Kidney (tissue), 14 donors: ENCODE measurements around the gene LRP2BP. TPM values are rescaled to one million over a fixed set of nuclear protein-coding genes. Genes with fewer than 3 reads are reported as not detected.
A peak's percentile ranks its signal among the peaks of the same experiment; 100 is the strongest.

Experiments
- DNase-seq, 5 donors: peaks; one replicate each; pipeline ENCODE4 v3.0.0-alpha.2; 2013 to 2020
- FAIRE-seq: peaks from 2 replicates; lab custom pipeline; 2012; peaks lifted over from hg19 to GRCh38; lab: Jason Lieb, UNC
- H3K27ac ChIP-seq, 2 donors: one replicate each; pipeline ENCODE4 v1.7.0; 2013; ENCODE audit warnings: low read depth in 2 of 2, low read length in 2 of 2, inconsistent platforms in 1 of 2
- H3K27me3 ChIP-seq: one replicate; pipeline ENCODE4 v1.7.1; 2013; ENCODE audit warnings: low read length, inconsistent platforms; ENCODE audit not compliant: control insufficient read depth, insufficient read depth
- H3K36me3 ChIP-seq, 3 donors: one replicate each; pipeline versions ENCODE4 v1.7.0 to v1.7.1; 2013; ENCODE audit warnings: low read length in 3 of 3, control low read depth in 1 of 3, inconsistent platforms in 1 of 3; ENCODE audit not compliant: insufficient read depth in 3 of 3, control insufficient read depth in 2 of 3
- H3K4me1 ChIP-seq, 3 donors: one replicate each; pipeline versions ENCODE4 v1.7.0 to v1.7.1; 2013; ENCODE audit warnings: low read length in 3 of 3, inconsistent platforms in 1 of 3, low read depth in 1 of 3; ENCODE audit not compliant: control insufficient read depth in 2 of 3, insufficient read depth in 2 of 3
- H3K4me3 ChIP-seq, 3 donors: one replicate each; pipeline versions ENCODE4 v1.7.0 to v1.8.1; 2013; ENCODE audit warnings: low read length in 3 of 3, control low read depth in 1 of 3, inconsistent platforms in 1 of 3
- H3K9ac ChIP-seq, 3 donors: one replicate each; pipeline versions ENCODE4 v1.7.0 to v1.7.1; 2013; ENCODE audit warnings: low read length in 3 of 3, control low read depth in 1 of 3, inconsistent platforms in 1 of 3
- H3K9me3 ChIP-seq, 3 donors: one replicate each; pipeline versions ENCODE4 v1.7.0 to v1.7.1; 2013; ENCODE audit warnings: low read length in 3 of 3, control low read depth in 1 of 3, inconsistent platforms in 1 of 3; ENCODE audit not compliant: control insufficient read depth in 2 of 3, insufficient read depth in 1 of 3
- CTCF ChIP-seq: IDR thresholded peaks from 3 replicates; pipeline ENCODE4 v1.5.1; 2012; ENCODE audit warnings: mild to moderate bottlenecking, moderate library complexity, borderline replicate concordance; ENCODE audit not compliant: insufficient read depth; ENCODE audit errors: extremely low read depth
- intact Hi-C: fragments of 100-400 bp; cut with DNase I; formaldehyde crosslinking; loops from one replicate; pipeline ENCODE4 v1.11.1; 2022
- polyA plus RNA-seq: library from polyadenylated mRNA; stranded (reverse); fragments of 350-450 nt; fragmentation: Illumina TruSeq; extraction: RNeasy Lipid Tissue Mini Kit (QIAGEN cat#74804); gene quantifications from one replicate; pipeline ENCODE4 v1.2.3, GENCODE V29; 2014; ENCODE audit warnings: low read depth, low replicate concordance; ENCODE audit not compliant: insufficient read depth
- total RNA-seq: library from RNA; stranded (reverse); fragmentation: NEBNext Ultra II Directional; extraction: Animal tissue kit (Norgen Biotek cat#: 25700); gene quantifications from one replicate; pipeline ENCODE4 v1.2.1, GENCODE V29; 2021
- donor health status: control.
- donor health status: control.
- donor health status: control.
- donor health status: control.
- donor health status: control.
- donor health status: DM: yes; HTN: yes; CAD: no.
- donor health status: Normal renal cell carcinoma (clear cell type).

LRP2BP gene
- total and polyA plus RNA-seq, 2 donors from 2014 or later, result 0.99 to 1.9 TPM

- FAIRE-seq, result peak; percentile 90
- intact Hi-C loops, result no loop called here
- Histone ChIP-seq H3K27ac (peak overlapping the region in 1 of 2 donors; percentile 72), H3K4me3 (no peak overlapping the region), H3K27me3 (no peaks in the 10 kb centered on the region), H3K9me3 (no peaks in the 10 kb centered on the region), H3K4me1 (no peaks in the 10 kb centered on the region), H3K9ac (no peak overlapping the region), H3K36me3 (peaks cover 4 to 34% (median 10%) of the 10 kb centered on the region in 3 donors)
- no peak for TF ChIP-seq CTCF
- DNase-seq, result no peak
These were observed 9.7 kb upstream of the LRP2BP start for GRCh38 chr4:185405296-185405999.

GRCh38 chr4:185404031-185404430, 8.3 kb upstream of the LRP2BP start:
- Histone ChIP-seq H3K4me1 (no peaks in the 10 kb centered on the region), H3K9me3 (no peaks in the 10 kb centered on the region), H3K4me3 (no peak overlapping the region), H3K36me3 (peaks cover 0 to 48% (median 7%) of the 10 kb centered on the region in 3 donors), H3K27me3 (no peaks in the 10 kb centered on the region), H3K9ac (no peak overlapping the region), H3K27ac (no peak overlapping the region)
- no peak for TF ChIP-seq CTCF
- no peak for DNase-seq
- no peak for FAIRE-seq
- intact Hi-C loops, result no loop called here

- intact Hi-C loops, result no loop called here
- H3K4me1 ChIP-seq, result peaks cover 0 to 9% (median 0%) of the 10 kb centered on the region in 3 donors
- H3K9ac ChIP-seq, result no peak overlapping the region
- DNase-seq (no peak), FAIRE-seq (no peak)
- TF ChIP-seq CTCF, result no peak
- H3K4me3 ChIP-seq, result no peak overlapping the region
- no peak overlapping the region for H3K27ac ChIP-seq
- H3K36me3 ChIP-seq, result peaks cover 0 to 30% (median 2%) of the 10 kb centered on the region in 3 donors
- H3K9me3 ChIP-seq, result no peaks in the 10 kb centered on the region
- H3K27me3 ChIP-seq, result no peaks in the 10 kb centered on the region
These were observed 3.7 kb upstream of the LRP2BP start for GRCh38 chr4:185399466-185399865.
